OCI-LY1 (cell line): ENCODE data around the gene GALNT10.

ENCODE experiments used
- H2AFZ ChIP-seq: fragments of 200-600 bp; sonication (generic), shearing (Covaris generic); 2 replicates; pipeline ENCODE4 v1.6.0; 2014; ENCODE audit warnings: antibody characterized with exemption, mild to moderate bottlenecking, low read length
- H3F3A ChIP-seq: fragments of 200-600 bp; sonication (generic), shearing (Covaris generic); 2 replicates; pipeline ENCODE4 v1.6.0; 2014; ENCODE audit warnings: mild to moderate bottlenecking, antibody characterized with exemption, low read length, moderate library complexity; ENCODE audit not compliant: insufficient read depth
- H3K27ac ChIP-seq: fragments of 200-600 bp; sonication (generic); 2 replicates; pipeline ENCODE4 v1.5.1; 2014; ENCODE audit warnings: low read length, mixed run types, mild to moderate bottlenecking, low read depth; ENCODE audit not compliant: poor library complexity, severe bottlenecking
- H3K27me3 ChIP-seq: fragments of 200-600 bp; sonication (generic); 2 replicates; pipeline ENCODE4 v1.6.0; 2014; ENCODE audit warnings: antibody characterized with exemption, mild to moderate bottlenecking, low read length, moderate library complexity; ENCODE audit not compliant: insufficient read depth
- H3K36me3 ChIP-seq: fragments of 200-600 bp; sonication (generic); 2 replicates; pipeline ENCODE4 v1.6.1; 2014; ENCODE audit warnings: mild to moderate bottlenecking, antibody characterized with exemption, low read length, moderate library complexity, mixed read lengths; ENCODE audit not compliant: insufficient read depth
- H3K4me1 ChIP-seq: fragments of 200-600 bp; sonication (generic); 2 replicates; pipeline ENCODE4 v1.5.1; 2014; ENCODE audit warnings: mild to moderate bottlenecking, low read length, moderate library complexity; ENCODE audit not compliant: insufficient read depth, severe bottlenecking
- H3K4me2 ChIP-seq: fragments of 200-600 bp; sonication (generic), shearing (Covaris generic); 2 replicates; pipeline ENCODE4 v1.6.1; 2014; ENCODE audit warnings: low read length
- H3K4me3 ChIP-seq: fragments of 200-600 bp; sonication (generic); 2 replicates; pipeline ENCODE4 v1.5.1; 2014; ENCODE audit warnings: low read length, low read depth, mild to moderate bottlenecking, mixed read lengths; ENCODE audit not compliant: poor library complexity, severe bottlenecking
- H3K79me2 ChIP-seq: fragments of 200-600 bp; shearing (Covaris generic); 2 replicates; pipeline ENCODE4 v1.6.1; 2016; ENCODE audit warnings: mixed run types, low read length, mixed read lengths; ENCODE audit not compliant: insufficient read depth
- H3K9ac ChIP-seq: fragments of 200-600 bp; sonication (generic), shearing (Covaris generic); 2 replicates; pipeline ENCODE4 v1.6.1; 2014; ENCODE audit warnings: mild to moderate bottlenecking, low read length, mixed read lengths
- H3K9me2 ChIP-seq: fragments of 200-600 bp; sonication (generic), shearing (Covaris generic); 2 replicates; pipeline ENCODE4 v1.6.1; 2014; ENCODE audit warnings: low read depth, mild to moderate bottlenecking, low read length, mixed read lengths
- H3K9me3 ChIP-seq: fragments of 200-600 bp; shearing (Covaris generic); 2 replicates; pipeline ENCODE4 v1.6.1; 2014; ENCODE audit warnings: low read length, mixed read lengths
- H4K20me1 ChIP-seq: fragments of 200-600 bp; sonication (generic), shearing (Covaris generic); 2 replicates; pipeline ENCODE4 v1.6.0; 2016; ENCODE audit warnings: mild to moderate bottlenecking, low read length; ENCODE audit not compliant: insufficient read depth
- CTCF ChIP-seq: fragments of 200-600 bp; sonication (generic), shearing (Covaris generic); IDR thresholded peaks from 2 replicates; pipeline ENCODE4 v1.5.1; 2017; ENCODE audit warnings: mild to moderate bottlenecking, antibody characterized with exemption, low read length, moderate library complexity, mixed read lengths
- EZH2 ChIP-seq: fragments of 200-600 bp; sonication (generic), shearing (Covaris generic); IDR thresholded peaks from 2 replicates; pipeline ENCODE4 v1.8.0; 2017; ENCODE audit warnings: borderline replicate concordance, mixed run types, mild to moderate bottlenecking, antibody characterized with exemption, low read length, moderate library complexity, mixed read lengths

GALNT10 gene

GRCh38 chr5:154178661-154179060 is 11.9 kb upstream of the GALNT10 start:
- Histone ChIP-seq H3K27ac (no peak overlapping the region), H3K9me2 (no peaks in the 10 kb centered on the region), H3K9me3 (no peaks in the 10 kb centered on the region), H3K4me2 (no peak overlapping the region), H3K9ac (no peak overlapping the region), H3K27me3 (no peaks in the 10 kb centered on the region), H2AFZ (no peak overlapping the region), H3F3A (no peaks in the 10 kb centered on the region), H4K20me1 (no peaks in the 10 kb centered on the region), H3K79me2 (no peaks in the 10 kb centered on the region), H3K36me3 (no peaks in the 10 kb centered on the region), H3K4me1 (no peaks in the 10 kb centered on the region), H3K4me3 (no peak overlapping the region)
- no peak for TF ChIP-seq EZH2
- no peak for TF ChIP-seq CTCF

GRCh38 chr5:154179846-154180710 is 10.5 kb upstream of the GALNT10 start:
- TF ChIP-seq EZH2 (no peak), CTCF (peak; percentile 82)
- Histone ChIP-seq H3K27me3 (no peaks in the 10 kb centered on the region), H3F3A (no peaks in the 10 kb centered on the region), H3K4me3 (no peak overlapping the region), H3K36me3 (no peaks in the 10 kb centered on the region), H3K27ac (no peak overlapping the region), H3K4me2 (no peak overlapping the region), H3K9me2 (no peaks in the 10 kb centered on the region), H4K20me1 (no peaks in the 10 kb centered on the region), H3K4me1 (no peaks in the 10 kb centered on the region), H2AFZ (no peak overlapping the region), H3K79me2 (no peaks in the 10 kb centered on the region), H3K9ac (no peak overlapping the region), H3K9me3 (no peaks in the 10 kb centered on the region)

- H3K27ac ChIP-seq, result no peak overlapping the region
Measured at GRCh38 chr5:154181161-154181560, 9.4 kb upstream of the GALNT10 start.

More at GRCh38 chr5:154181161-154181560, 9.4 kb upstream of the GALNT10 start:
- H4K20me1 ChIP-seq, result no peaks in the 10 kb centered on the region
- no peaks in the 10 kb centered on the region for H3K9me3 ChIP-seq
- TF ChIP-seq CTCF (no peak), EZH2 (no peak)
- H2AFZ ChIP-seq, result no peak overlapping the region
- H3K4me3 ChIP-seq, result no peak overlapping the region
- H3K79me2 ChIP-seq, result no peaks in the 10 kb centered on the region
- H3K4me2 ChIP-seq, result no peak overlapping the region
- no peaks in the 10 kb centered on the region for H3K9me2 ChIP-seq
- H3F3A ChIP-seq, result no peaks in the 10 kb centered on the region
- H3K4me1 ChIP-seq, result no peaks in the 10 kb centered on the region
- H3K9ac ChIP-seq, result no peak overlapping the region
- H3K36me3 ChIP-seq, result no peaks in the 10 kb centered on the region
- no peaks in the 10 kb centered on the region for H3K27me3 ChIP-seq
